ENCODE measurements around the gene ADSS1.

The ADSS1 gene

GRCh38 chr14:104757681-104758392 is 33.8 kb downstream of the ADSS1 start:
- Histone ChIP-seq H3K36me3 (ENCODE audit: control insufficient read depth, insufficient read depth, low read length) (peaks cover 40% of the 10 kb centered on the region), H3K4me1 (ENCODE audit: control insufficient read depth, insufficient read depth, low read length) (peaks cover 6% of the 10 kb centered on the region), H3K4me3 (ENCODE audit: insufficient read depth, low read depth, low read length) (no peak overlapping the region), H3K9me3 (ENCODE audit: control insufficient read depth, low read length) (no peaks in the 10 kb centered on the region), H3K27me3 (ENCODE audit: control insufficient read depth, insufficient read depth, low read length, poor library complexity, severe bottlenecking) (no peaks in the 10 kb centered on the region), H3K27ac (ENCODE audit: insufficient read depth, low read depth, low read length, poor library complexity, severe bottlenecking) (no peak overlapping the region)
- 94 to 95% methylated on average over 19 of the region's 19 CpGs for WGBS, 2 experiments

DNA sequence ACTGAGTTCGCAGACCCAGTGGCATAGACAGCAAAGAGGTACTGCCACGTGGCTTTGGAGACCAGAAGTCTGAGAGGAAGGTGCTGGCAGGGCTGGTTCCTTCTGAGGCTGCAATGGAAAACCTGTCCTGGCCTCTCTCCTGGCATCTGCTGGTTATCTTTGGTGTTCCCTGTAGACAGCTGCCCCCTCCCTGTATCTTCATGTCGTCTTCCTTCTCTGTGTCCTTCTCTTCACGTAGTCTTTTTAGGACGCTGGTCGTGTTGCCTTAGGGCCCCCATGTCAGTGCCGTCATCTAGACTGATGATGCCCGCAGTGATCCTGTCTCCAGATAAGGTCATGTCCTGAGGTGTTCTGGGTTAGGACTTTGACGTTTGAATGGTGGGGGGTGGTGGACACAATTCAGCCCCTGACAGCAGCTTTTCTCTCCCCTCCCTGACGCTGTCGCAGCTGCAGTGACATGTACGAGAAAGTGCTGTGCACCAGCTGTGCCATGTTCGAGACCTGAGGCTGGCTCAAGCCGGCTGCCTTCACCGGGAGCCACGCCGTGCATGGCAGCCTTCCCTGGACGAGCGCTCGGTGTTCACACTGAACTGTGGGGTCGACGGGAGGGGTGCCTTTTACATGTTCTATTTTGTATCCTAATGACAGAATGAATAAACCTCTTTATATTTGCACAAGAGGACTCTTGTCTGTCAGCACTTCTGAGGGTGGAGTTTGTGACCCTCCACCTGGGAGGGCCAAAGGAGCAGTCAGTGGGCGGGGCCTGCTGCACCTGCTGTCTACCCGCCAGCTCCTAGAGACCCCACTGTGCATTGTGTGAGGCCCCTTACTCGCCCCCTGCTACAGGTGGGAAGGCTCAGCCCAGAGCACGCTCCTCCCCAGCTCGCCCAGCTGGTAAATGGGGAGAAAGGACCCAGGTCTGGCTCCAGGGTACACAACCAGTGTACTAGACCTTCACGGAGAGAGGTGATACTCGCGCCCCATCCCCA is 35.2 kb downstream of the ADSS1 start:
- H3K4me3 ChIP-seq (ENCODE audit: insufficient read depth, low read depth, low read length) = no peak overlapping the region
- no peaks in the 10 kb centered on the region for H3K9me3 ChIP-seq (ENCODE audit: control insufficient read depth, low read length)
- H3K27ac ChIP-seq (ENCODE audit: insufficient read depth, low read depth, low read length, poor library complexity, severe bottlenecking) = no peak overlapping the region
- no peaks in the 10 kb centered on the region for H3K27me3 ChIP-seq (ENCODE audit: control insufficient read depth, insufficient read depth, low read length, poor library complexity, severe bottlenecking)
- H3K4me1 ChIP-seq (ENCODE audit: control insufficient read depth, insufficient read depth, low read length) = peaks cover 2% of the 10 kb centered on the region
- 92 to 93% methylated on average over 28 to 30 of the region's 30 CpGs for WGBS, 2 experiments
- peaks cover 40% of the 10 kb centered on the region for H3K36me3 ChIP-seq (ENCODE audit: control insufficient read depth, insufficient read depth, low read length)

- 93 to 99% methylated on average over 3 of the region's 3 CpGs for WGBS, 2 experiments
- Histone ChIP-seq H3K4me3 (ENCODE audit: insufficient read depth, low read depth, low read length) (no peak overlapping the region), H3K27ac (ENCODE audit: insufficient read depth, low read depth, low read length, poor library complexity, severe bottlenecking) (no peak overlapping the region), H3K36me3 (ENCODE audit: control insufficient read depth, insufficient read depth, low read length) (peaks cover 3% of the 10 kb centered on the region), H3K27me3 (ENCODE audit: control insufficient read depth, insufficient read depth, low read length, poor library complexity, severe bottlenecking) (no peaks in the 10 kb centered on the region), H3K9me3 (ENCODE audit: control insufficient read depth, low read length) (no peaks in the 10 kb centered on the region), H3K4me1 (ENCODE audit: control insufficient read depth, insufficient read depth, low read length) (no peaks in the 10 kb centered on the region)
Measured at GRCh38 chr14:104765517-104765916, 41.5 kb downstream of the ADSS1 start.

DNA sequence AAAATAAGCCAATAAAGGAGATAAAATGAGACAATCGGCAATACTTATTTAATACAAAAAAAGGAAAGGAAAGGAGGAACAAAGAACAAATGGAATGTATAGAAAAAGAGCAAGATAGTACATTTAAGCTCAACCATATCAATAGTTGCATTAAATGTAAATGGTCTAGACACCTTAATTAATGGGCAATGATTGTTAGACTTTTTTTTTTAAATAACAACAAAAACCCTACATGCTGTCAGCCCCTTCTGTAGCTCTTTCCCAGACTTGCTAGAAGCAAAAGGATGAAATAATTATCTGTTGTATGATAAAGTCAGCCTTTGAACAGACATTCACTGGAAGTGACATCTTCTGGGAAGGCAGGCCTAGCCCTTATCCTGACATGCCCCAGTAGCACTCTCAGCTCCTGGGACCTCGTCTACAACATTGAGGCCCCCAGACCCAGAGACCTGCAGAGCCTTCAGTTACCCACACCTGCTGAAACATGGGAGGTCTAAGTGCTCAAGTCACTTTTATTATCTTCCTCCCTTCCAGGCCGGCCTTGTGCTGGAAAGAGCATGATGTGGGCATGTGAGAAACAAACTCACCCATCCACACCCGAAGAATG is 42.3 kb downstream of the ADSS1 start:
- WGBS, 2 experiments = 91 to 95% methylated on average over 3 to 4 of the region's 4 CpGs
- H3K4me3 ChIP-seq (ENCODE audit: insufficient read depth, low read depth, low read length) = no peak overlapping the region
- no peaks in the 10 kb centered on the region for H3K4me1 ChIP-seq (ENCODE audit: control insufficient read depth, insufficient read depth, low read length)
- no peaks in the 10 kb centered on the region for H3K9me3 ChIP-seq (ENCODE audit: control insufficient read depth, low read length)
- no peaks in the 10 kb centered on the region for H3K27me3 ChIP-seq (ENCODE audit: control insufficient read depth, insufficient read depth, low read length, poor library complexity, severe bottlenecking)
- no peak overlapping the region for H3K27ac ChIP-seq (ENCODE audit: insufficient read depth, low read depth, low read length, poor library complexity, severe bottlenecking)
- peaks cover 12% of the 10 kb centered on the region for H3K36me3 ChIP-seq (ENCODE audit: control insufficient read depth, insufficient read depth, low read length)

DNA sequence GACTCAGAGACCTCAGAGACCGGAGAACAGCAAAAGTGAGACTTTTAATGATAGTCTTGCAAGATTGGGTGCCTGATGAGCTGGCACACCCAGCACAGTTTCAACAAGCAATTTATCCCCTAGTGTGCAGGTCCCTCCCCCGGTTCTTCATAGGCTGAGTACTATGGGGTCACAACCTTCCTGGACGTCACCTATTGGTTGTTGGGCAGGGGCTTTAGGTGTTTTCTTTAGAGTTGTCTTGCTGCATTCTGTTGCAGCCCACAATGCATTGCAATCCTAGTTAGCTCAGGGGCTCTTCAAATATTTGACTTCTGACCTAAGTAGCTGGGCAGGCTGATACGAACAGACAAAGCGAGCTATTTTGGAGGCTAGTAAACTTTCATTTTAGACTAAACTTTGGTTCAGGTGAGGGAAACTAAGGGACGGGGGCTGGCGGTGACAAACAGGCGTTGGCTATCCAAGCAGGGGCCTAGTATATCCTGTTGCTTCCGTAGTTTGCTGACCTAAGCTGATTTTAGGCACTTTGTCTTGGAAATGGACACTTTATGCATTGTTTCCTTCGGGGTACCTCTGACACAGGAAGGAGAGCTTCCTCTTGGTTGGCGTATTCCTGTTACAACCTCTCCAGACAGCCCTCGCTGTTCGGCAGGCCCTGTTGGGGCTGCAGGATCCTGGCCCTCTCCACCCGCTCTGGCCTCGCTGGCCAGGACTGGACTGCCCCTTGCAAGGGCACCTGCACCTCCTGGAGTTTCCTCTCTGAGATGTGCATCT is 43.0 kb downstream of the ADSS1 start:
- no peak overlapping the region for H3K4me3 ChIP-seq (ENCODE audit: insufficient read depth, low read depth, low read length)
- no peaks in the 10 kb centered on the region for H3K27me3 ChIP-seq (ENCODE audit: control insufficient read depth, insufficient read depth, low read length, poor library complexity, severe bottlenecking)
- no peak overlapping the region for H3K27ac ChIP-seq (ENCODE audit: insufficient read depth, low read depth, low read length, poor library complexity, severe bottlenecking)
- H3K9me3 ChIP-seq (ENCODE audit: control insufficient read depth, low read length) = no peaks in the 10 kb centered on the region
- 94 to 95% methylated on average over 14 to 15 of the region's 15 CpGs for WGBS, 2 experiments
- H3K36me3 ChIP-seq (ENCODE audit: control insufficient read depth, insufficient read depth, low read length) = peaks cover 19% of the 10 kb centered on the region
- H3K4me1 ChIP-seq (ENCODE audit: control insufficient read depth, insufficient read depth, low read length) = no peaks in the 10 kb centered on the region

GRCh38 chr14:104767634-104767918 is 43.5 kb downstream of the ADSS1 start:
- Histone ChIP-seq H3K27ac (ENCODE audit: insufficient read depth, low read depth, low read length, poor library complexity, severe bottlenecking) (no peak overlapping the region), H3K36me3 (ENCODE audit: control insufficient read depth, insufficient read depth, low read length) (peaks cover 18% of the 10 kb centered on the region), H3K4me3 (ENCODE audit: insufficient read depth, low read depth, low read length) (no peak overlapping the region), H3K27me3 (ENCODE audit: control insufficient read depth, insufficient read depth, low read length, poor library complexity, severe bottlenecking) (no peaks in the 10 kb centered on the region), H3K9me3 (ENCODE audit: control insufficient read depth, low read length) (no peaks in the 10 kb centered on the region), H3K4me1 (ENCODE audit: control insufficient read depth, insufficient read depth, low read length) (no peaks in the 10 kb centered on the region)
- 89 to 90% methylated on average over 5 of the region's 5 CpGs for WGBS, 2 experiments

- Histone ChIP-seq H3K36me3 (ENCODE audit: control insufficient read depth, insufficient read depth, low read length) (peaks cover 23% of the 10 kb centered on the region), H3K27ac (ENCODE audit: insufficient read depth, low read depth, low read length, poor library complexity, severe bottlenecking) (no peak overlapping the region), H3K4me1 (ENCODE audit: control insufficient read depth, insufficient read depth, low read length) (no peaks in the 10 kb centered on the region), H3K4me3 (ENCODE audit: insufficient read depth, low read depth, low read length) (no peak overlapping the region), H3K27me3 (ENCODE audit: control insufficient read depth, insufficient read depth, low read length, poor library complexity, severe bottlenecking) (no peaks in the 10 kb centered on the region), H3K9me3 (ENCODE audit: control insufficient read depth, low read length) (no peaks in the 10 kb centered on the region)
- WGBS, 2 experiments = 22% methylated on average over 25 of the region's 25 CpGs
Measured at GRCh38 chr14:104768437-104769323, 44.7 kb downstream of the ADSS1 start.

GRCh38 chr14:104769324-104770071 is 45.5 kb downstream of the ADSS1 start:
- WGBS, 2 experiments = 88 to 90% methylated on average over 18 of the region's 18 CpGs
- no peaks in the 10 kb centered on the region for H3K27me3 ChIP-seq (ENCODE audit: control insufficient read depth, insufficient read depth, low read length, poor library complexity, severe bottlenecking)
- H3K9me3 ChIP-seq (ENCODE audit: control insufficient read depth, low read length) = no peaks in the 10 kb centered on the region
- H3K4me3 ChIP-seq (ENCODE audit: insufficient read depth, low read depth, low read length) = no peak overlapping the region
- H3K36me3 ChIP-seq (ENCODE audit: control insufficient read depth, insufficient read depth, low read length) = peaks cover 23% of the 10 kb centered on the region
- H3K27ac ChIP-seq (ENCODE audit: insufficient read depth, low read depth, low read length, poor library complexity, severe bottlenecking) = no peak overlapping the region
- no peaks in the 10 kb centered on the region for H3K4me1 ChIP-seq (ENCODE audit: control insufficient read depth, insufficient read depth, low read length)
